Measurements from ENCODE around the gene NHS.

The NHS gene

DNA sequence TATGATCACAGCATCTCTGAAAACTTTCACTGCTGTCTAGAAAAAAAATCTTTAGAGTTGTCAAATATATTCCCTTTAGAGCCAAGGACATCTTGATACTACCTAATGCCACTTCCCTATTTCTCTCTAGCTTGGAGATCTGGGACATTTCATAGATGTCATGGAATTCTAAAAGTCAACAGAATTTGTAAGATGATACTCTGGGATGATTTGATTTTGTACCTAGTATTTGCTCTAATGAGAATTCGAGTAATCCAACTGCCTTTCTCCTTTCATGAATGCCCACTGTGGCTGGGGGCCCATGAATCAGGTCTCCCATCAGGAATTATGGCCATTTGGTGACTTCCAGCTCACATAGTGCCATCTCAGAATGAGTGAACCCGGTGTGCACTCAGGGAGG is 73.2 kb downstream of the NHS start:
- DNase-seq (ENCODE audit: low spot score): no peak

DNA sequence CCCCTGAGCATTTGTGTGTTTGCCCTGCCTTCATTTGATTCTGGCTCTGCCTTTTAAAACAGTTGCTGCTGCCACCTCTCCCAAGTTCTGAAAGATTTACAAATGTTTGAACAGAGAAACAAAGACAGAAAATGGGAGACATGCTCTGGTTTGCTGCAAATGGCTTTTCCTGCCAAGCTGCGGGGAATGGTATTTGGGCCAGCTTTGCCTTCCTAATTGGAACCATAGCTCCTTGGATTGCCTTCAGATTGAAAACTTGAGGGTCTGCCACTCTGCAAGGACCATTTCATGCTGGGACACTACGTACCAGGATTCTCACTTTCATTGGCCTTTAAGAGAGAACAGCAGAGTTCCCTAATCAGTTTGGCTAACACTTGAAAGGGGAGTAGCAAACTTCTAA is 74.9 kb downstream of the NHS start:
- DNase-seq (ENCODE audit: low spot score): no peak

DNA sequence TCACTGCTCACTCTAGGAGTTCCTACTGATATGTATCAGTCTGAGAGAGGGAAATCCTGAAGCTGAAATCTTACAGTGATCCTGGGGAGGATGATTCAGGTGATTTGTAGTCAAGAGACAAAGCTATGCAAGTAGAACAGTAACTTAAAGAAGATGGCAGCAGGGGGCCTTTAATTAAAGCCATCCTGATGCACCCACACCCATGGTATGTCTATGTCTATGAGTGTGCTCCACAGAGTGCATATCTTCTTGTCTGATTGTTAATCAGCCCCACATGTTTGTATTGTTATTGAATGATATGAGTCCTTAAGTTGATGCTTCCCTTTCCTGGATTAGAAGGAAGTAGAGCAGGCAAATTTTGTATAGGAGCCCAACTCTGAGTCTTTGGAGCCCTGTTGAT is 78.8 kb downstream of the NHS start:
- no peak for DNase-seq (ENCODE audit: low spot score)

DNA sequence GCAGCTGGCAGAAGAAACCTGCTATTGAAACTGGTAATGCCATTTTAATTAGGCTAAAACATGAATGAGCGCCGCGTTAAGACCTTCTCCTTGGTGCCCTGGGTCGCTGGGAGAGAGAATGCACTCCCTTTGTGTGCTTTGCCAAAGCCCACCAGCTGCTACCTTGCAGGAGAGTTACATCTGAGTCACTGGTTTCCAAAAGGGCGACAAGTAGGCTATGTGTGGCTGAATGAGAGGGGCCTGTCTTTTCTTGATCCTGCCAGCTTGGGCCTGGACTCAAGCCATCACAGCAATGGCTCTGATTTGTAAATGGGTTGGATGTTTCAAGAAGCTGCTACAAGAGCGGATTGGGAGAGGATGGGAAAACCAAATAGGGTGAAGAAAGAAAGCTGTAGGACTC is 81.5 kb downstream of the NHS start:
- no peak for DNase-seq (ENCODE audit: low spot score)

DNA sequence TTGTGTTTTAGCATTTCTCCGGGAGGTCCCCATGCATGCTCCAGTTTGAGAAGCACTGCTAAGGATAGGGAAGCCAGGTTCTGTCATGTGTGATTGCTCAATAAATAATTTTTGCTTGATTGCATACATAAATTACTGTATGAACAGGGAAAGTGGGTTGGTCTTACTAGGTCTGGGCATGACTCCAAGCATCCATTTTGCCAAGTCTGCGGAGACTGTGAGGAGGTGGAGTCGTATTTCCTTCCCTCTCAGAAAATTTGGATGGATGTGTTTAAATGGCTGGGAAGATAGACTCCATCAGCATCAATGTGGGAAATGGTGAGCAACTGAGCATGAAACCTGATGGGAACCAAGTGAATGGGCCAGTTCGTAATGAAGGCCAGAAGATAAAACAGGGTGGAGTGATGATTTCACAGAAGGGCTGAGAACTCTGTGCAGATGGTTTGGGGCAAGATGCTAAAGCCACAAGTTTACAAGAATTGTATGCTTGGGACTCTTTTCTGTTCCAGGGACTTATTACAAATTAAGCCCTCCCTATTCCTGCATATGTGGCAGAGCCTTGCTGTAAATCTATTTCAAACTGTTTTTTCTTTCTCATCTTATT is 84.1 kb downstream of the NHS start:
- DNase-seq (ENCODE audit: low spot score): no peak

DNA sequence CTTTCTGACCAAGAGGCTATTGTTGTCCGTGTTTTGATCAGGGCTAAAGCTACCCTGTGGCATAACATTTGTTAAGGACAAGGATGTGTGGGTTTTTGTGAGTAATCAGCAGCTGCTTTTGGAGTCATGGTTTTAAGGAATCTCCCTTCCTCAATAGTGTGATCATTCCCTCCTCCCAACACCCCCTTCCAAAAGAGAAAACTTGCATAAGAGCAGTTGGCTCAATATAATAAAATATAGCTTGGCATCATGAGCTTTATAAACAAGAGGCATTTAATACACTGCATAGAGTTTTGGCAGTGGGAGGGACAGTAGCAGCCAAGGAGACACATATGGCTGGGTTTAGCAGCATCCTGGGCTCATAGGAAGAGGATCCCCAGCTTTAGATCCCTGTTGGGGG is 84.7 kb downstream of the NHS start:
- DNase-seq (ENCODE audit: low spot score): no peak

DNA sequence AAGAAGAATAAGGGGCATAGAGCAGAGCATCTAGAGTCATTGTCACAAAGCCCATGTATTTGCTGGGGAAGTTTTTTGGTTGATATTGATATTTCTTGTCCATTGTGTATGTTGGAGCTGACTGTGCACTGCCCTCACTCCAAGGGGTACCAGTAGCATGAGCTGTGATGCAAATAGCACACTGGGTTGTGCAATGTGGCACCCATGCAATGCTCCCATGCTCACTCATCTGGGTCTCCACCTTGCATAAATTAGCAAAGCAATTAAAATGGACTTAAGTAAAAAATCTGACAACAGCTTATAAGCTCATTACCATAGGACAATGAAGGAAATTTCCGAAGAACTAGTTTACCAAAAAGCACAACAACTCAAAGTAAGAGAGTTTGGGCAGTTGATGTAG is 87.9 kb downstream of the NHS start:
- DNase-seq (ENCODE audit: low spot score): no peak

DNA sequence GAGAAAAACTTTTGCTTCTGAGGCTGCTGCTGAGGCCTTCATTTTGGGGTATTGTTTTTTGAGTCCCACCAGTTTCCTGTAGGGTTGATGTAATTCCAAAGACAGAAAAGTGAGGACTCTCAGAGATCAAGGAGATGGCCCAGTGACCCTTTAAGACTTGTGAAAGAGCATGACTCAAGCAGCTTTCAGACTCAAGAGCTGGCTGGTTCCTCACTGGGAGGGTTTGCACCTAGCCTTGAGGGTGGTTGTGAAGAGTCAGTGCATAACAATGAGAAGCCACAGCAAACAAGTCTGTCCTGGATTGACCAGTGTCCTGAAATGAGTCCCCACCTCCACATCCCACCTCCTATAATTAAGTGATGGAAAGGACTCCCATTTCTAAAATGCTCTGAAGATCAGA is 89.2 kb downstream of the NHS start:
- no peak for DNase-seq (ENCODE audit: low spot score)

DNA sequence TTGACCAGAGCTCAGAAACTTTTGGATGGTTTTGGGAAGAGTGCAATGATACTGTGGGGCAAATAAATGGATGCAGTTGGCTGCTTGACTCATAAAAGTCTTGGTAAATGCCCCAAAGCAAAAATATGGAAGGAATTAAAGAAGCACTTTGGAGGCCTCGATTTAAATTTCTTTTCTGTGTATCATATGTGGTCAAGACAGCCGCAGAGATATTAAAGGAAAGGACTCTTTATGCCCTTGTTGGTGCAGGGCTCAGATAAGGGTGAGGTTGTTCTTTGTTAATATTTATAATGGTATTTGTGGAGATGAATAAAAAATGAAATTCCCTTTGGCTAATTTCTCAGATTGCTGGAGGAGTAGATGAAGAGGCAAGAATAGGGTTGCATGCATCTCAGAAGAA is 90.2 kb downstream of the NHS start:
- DNase-seq (ENCODE audit: low spot score): no peak

DNA sequence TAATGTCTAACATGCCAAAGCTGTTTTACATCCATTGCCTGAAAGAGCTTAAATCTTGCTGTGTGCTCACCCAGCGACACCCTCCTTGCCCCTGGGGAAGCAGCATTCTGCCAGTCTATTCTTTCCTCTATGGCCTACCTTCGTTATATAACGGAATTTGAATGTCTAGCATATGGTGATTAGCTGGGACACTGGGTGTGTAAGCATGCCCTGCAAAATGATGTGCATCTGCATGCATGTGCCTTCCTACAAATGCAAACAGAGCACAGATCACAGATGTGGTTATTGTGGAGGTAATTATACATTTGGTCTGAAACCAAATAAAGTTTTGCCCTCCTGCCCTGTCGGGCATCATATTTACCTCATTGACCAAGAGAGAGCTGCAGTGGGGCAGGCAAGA is 90.8 kb downstream of the NHS start:
- DNase-seq (ENCODE audit: low spot score): no peak

DNA sequence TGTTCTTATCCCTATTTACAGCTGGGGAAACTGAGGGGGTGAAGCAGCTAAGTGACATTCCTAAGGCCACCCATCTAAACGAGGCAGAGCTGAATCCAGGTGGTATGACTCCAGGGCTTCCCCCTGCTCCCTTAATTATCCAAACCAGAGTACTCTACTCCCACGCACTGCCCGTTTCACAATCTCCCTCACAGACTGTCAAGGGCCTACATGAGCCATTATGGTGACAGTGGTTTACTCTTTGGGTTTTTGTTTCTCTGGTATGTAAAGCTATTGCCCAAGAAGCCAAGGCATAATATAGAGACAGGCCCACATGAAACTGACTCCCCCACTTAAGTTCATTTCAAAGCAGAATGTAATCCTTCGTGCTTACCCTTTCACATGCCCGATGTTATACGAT is 95.1 kb downstream of the NHS start:
- no peak for DNase-seq (ENCODE audit: low spot score)

DNA sequence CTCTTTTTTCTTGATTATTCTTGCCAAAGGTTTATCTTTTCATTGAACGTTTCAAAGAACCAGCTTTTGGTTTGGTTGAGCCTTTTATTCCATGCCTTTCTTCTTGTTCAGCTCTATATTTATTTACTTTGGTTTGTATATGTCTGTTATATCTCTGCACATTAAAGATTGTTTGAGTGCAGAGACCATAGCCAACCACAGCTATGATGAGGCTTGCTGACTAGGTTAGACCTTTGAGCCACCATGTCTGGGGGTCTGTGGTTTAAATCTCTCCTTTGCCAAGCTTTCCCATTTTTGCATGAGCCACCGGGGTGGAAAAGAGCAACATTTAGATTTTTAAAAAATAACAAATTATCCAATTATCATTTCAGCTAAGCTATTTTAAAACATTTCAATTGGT is 96.1 kb downstream of the NHS start:
- no peak for DNase-seq (ENCODE audit: low spot score)

DNA sequence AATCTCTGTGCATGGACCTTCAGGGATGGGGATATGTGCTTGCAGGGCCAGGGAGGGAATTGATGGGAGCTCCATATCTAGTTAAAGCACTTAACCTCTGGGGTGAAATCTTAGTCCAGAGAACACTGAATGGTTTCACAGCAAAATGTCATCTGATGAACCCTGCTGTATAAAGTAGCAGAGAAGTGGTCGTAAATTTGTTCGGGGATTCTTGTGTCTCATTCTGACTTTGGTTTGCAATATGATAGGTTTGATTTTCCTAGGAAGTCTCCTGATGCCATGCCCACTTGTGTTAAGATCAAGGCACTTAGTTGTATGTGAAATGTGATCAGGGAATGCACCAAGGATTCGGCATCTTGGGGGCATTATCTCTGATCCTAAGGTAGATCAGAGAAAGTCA is 96.9 kb downstream of the NHS start:
- DNase-seq (ENCODE audit: low spot score): no peak

DNA sequence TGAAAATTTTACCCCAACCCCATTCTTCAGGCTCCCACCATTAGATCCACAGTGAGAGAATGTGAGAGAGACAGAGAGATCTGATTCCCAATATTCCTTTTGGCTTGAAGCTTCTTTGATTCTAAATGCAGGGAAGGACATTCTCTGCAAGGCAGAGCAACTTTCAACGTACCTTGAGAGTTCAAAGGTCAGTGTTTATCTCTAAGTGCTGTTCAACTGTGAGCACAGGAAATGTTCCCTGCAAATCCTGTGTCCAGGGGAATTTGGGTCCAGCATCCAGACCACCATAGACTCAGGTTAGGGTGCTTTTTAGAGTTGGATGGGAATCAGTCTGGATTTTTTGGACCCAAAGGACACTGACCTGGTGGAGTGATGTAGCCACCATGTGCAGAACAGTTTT is 97.4 kb downstream of the NHS start:
- no peak for DNase-seq (ENCODE audit: low spot score)

DNA sequence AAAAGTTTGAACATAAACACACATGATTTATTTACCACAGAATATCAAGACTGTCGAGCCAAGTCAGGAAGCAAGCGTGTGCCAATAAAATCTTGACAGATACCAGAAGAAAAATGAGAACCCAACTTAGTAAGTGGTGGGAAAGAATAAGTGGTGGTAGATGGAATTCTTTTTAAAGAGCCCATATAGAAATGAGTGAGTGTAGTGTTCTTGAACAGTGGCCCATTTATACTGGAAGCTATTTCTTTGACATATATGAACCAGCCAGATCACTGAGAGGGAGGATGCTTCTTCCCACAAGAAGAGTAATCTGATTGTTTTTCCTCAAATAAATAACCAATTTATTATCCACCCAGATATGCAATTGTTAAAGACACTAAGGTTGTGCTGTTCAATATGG is 98.0 kb downstream of the NHS start:
- no peak for DNase-seq (ENCODE audit: low spot score)

DNA sequence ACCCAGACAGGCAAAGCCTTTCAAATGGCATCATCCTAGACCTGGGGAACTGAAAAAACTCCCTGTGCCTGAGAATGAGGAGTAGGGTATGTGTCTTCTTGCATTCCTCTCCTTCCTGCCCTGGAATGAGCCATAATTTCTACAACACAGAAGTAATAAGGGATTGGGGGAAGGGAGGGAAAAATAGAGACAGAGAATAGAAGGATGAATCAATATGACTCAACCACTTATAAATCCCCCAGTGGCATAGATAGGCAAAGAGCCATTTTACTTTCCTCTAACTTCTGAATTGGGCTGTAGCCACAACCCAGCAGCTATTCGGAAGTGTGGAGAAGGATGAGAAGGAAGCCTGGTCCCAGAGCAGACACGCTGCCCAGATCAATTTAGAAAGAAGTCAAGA is 99.9 kb downstream of the NHS start:
- no peak for DNase-seq (ENCODE audit: low spot score)

DNA sequence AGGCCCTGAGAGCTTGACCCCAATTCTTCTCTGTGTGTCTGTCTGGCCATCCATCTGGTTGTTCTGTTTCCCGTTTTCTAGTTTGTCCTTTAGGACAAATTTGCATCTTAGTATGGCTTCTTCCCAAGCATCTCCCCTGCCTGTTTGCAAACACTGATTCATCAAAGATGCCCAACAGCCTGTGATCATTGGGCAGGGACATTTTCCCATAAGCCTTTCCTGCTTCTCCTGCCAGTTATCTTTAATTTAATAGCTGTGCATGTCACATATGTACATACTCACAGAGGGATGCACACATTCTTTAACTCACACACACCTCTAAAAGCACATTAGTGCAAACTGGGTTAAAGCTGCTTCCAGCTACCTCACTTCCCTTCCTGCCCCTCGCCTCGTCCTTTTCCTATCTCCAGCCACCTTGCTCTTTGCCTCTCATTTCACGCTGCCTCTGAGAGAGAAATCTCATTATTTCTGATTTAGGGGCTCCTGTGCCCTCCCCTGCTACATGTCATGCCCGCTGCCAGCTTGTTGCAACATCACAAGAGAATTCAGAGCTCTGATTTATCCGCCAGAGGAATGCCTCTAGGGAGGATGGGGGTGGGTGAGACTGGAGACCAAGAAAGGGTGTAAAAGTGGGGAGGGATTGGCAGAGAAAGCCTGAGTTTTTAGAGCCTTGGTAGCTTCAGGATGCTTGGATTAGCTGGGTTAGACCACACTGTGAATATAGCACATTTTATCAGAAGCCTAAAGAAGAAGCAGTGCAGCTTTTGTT is 100.6 kb downstream of the NHS start:
- DNase-seq (ENCODE audit: low spot score): no peak

DNA sequence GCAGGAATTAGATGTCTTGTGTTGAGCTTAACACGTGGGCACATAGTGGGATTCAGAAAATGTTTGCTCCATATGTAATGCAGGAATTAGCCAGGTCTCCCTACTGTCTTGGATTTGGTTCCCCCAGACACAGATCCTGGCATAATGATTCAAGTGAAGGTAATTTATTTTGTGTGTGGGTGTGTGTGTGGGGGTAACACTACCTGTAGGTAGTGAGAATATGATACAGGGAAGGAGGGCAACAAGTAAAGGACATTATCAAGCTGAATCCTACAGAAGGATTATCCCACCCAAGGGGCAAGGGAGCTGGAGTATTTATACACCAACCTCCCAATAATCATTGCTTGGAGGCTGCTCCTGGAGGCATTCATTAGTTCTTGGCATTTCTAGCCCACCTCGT is 101.4 kb downstream of the NHS start:
- DNase-seq (ENCODE audit: low spot score): no peak

DNA sequence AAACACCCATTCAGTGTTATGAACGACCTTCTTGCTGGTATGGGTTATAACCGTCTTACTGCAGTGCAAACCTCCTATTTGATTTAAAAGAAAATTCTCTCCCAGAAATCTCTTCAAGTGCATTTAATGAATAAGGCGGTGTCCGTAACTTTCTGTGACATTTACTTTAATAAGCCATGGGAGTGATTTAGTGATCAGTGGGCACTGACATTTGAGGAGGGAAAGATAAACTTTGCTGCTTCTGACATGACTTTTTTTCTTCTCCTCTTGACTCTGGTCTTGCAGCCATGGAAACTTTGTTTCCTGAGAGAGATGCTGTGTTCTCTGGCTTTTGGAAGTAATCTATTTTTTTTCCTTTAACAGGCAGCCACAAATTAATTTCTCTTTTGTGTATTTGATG is 106.1 kb downstream of the NHS start:
- no peak for DNase-seq (ENCODE audit: low spot score)

DNA sequence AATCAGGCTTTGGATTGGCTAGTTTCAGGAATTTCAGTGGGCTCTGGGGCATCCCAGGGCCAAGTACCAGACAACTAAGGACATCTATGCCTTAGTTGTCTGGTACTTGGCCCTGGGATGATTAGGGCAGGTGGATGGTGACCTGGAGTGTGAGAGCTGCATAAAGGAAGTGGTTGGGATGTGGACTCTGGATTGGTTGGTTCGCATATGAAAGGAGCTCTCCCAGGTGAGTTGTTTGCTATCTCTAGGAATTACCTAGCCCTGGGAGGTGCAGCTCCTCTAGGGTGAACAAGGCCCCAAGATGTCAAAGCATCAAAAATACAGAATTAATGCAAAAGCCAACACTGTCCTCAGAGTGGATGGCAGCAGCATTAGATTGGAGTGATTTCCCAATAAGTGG is 109.6 kb downstream of the NHS start:
- no peak for DNase-seq (ENCODE audit: low spot score)

DNA sequence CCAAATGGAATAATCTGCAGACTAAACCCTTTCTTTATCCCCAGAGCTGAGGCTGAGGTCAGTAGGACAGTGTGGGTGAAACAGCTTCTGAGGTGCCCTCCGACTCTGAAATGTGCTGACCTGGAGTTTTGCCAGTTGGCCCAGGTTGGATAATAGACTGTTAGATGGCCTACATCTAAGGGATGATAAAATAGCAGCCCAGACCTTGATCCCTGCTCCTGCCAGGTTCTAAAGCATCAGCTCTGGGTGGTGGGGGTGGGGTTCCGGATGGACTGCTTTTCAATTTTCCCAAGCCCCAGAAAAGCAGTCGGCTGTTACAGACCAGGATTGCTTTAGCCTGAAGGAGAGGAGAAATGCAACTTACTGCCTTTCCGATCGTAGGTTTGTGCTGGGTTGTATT is 110.4 kb downstream of the NHS start:
- no peak for DNase-seq (ENCODE audit: low spot score)

DNA sequence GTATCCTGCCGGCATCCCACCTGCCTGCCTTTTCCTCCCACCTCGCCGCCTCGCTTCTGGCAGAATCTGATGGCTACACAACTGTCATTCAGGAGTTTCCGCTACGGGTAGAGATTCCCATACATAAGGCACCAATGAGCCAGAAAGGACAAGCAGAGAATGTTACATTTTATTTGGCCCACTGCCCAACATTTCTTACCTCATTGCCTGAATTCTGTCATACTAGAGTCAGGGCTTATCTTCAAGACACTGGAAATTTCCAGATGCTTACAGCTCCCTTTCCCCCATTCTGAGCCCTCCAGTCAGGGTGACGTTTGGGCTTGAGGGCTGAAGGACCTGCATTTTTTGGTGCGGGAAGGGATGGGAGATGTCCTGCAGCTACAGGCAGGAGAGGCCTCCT is 113.0 kb downstream of the NHS start:
- no peak for DNase-seq (ENCODE audit: low spot score)

DNA sequence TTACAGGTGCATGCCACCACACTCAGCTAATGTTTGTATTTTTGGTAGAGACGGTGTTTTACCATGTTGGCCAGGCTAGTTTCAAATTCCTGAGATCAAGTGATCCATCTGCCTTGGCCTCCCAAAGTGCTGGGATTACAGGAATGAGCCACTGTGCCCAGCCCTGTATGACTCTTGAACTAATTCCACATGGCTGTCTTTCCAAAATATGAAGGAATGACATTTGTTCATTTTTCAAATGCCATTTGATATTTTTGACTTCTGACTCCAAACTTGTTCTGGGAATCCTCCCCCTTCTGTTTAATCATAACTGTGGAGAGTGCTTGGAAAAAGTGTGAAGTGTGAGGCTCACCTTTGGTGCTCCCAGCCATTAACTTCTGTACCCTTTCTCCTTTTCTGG is 119.2 kb downstream of the NHS start:
- DNase-seq (ENCODE audit: low spot score): no peak

DNA sequence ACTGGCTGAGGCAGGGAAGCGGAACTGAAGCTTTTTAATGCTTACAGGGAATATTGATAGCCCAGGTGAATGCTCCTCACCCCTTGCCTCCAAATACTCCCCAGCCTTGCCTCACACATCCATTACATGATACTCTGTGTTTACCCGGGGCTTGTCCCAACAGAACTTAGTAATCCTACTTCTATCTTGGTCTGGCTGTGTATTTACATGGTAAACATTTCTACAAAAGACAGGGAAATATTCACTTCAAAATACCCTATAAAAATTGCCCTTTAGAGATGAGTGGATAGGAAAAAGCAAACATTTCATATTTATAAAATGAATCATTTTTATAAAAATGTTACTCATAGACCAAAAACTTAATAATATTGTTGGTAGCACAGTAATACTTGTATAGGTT is 120.1 kb downstream of the NHS start:
- no peak for DNase-seq (ENCODE audit: low spot score)
